CD4-positive, alpha-beta T cell treated with Interferon alpha-2 for 1 hour (primary cell): Measurements from ENCODE around the gene TNPO1.
"Not testable (repeated sequence)": the region's sequence is repeated elsewhere in the genome, so short reads cannot be mapped to it uniquely, and the experiment has no call there.

Experiments used
- DNase-seq, 2 donors: peaks; one replicate each; pipeline ENCODE4 v3.0.0-alpha.2; 2020 to 2022

The TNPO1 gene

GRCh38 chr5:72855821-72856220, 39.4 kb downstream of the TNPO1 start:
- no peak for DNase-seq

DNA sequence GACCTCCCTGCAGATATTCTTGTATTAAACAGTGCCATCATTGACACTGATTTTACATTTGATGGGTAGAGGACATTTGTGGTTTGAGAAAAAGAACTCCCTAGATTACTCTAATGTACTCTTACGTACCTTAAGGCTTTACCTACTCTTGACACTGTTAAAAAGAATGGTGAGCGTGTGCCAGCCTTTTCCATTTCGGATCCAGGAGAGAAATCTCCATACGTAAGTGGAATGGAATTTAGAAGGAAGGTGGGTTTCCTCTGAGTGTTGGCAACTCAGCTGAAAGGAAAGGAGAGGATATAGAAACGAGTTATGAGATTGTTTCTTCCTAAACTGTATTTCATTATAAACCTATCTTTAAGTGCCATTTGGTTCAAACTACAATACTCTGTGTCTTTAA, 40.9 kb downstream of the TNPO1 start:
- DNase-seq = no peak

DNA sequence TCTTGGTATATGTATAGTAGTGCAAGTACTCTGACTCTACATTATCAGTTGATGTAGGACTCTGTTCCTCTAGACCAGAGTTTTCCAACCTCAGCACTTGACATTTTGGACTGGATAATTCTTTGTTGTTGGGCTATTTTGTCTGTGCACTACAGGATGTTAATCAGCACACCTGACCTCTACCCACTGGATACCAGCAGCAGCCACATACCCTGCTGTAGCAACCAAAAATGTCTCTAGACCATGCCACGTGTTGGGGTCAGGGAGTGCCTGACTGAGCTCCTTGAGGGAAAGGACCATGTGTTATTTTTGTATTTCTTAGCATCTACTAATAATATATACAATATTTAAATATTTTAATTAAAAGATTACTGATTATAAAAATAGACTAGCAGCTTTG, 42.7 kb downstream of the TNPO1 start:
- DNase-seq = no peak

DNA sequence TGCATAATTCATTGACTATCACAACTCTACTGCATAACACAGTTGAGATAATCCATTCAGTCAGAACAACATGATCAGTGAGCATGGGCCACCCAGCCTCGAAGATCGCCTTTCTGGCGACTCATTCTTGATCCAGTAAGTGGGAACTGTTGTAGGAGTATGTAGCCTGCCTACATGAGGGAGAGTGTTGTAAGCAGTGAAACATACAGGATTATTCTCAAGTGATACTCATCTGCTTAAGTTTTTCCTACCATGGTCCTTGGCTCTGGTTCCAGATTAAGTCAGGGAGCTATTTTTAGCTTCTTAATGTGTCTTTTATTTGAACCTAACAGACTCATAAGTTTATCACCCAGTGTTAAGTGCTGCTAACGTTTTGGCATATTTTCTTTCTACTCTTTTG, 44.0 kb downstream of the TNPO1 start:
- DNase-seq = no peak

DNA sequence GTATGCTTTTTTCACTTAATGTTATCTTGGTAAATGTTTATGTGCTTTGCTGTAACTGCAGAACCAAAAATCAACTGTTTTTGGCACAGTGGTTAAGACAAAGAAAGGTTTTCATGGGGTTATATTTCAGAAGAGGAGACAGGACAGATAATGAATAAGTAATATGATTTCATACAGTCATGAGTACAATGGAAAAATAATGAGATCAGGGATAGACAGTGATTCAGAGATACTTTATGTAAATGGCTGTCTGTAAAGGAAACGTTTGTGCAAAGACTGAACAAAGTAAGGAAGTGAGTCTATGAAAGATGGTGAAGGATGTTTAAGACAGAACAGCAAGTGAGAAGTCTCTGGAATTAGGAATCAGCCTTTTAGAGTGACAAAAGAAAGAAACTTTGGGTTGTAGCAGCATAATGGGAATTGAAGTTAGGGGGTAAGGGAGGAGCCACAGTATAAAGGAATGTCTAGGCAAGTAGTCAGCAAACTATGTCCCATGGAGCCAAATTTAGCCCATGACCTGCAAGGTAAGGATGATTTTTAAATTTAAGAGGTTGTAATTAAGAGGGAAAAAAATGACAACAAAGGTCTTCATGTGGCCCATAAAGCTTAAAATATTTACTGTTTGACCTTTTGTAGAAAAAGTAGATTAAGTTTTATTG, 55.0 kb downstream of the TNPO1 start:
- no peak for DNase-seq

GRCh38 chr5:72878854-72879253, 62.4 kb downstream of the TNPO1 start:
- no peak for DNase-seq

GRCh38 chr5:72882989-72883388, 66.5 kb downstream of the TNPO1 start:
- no peak for DNase-seq

DNA sequence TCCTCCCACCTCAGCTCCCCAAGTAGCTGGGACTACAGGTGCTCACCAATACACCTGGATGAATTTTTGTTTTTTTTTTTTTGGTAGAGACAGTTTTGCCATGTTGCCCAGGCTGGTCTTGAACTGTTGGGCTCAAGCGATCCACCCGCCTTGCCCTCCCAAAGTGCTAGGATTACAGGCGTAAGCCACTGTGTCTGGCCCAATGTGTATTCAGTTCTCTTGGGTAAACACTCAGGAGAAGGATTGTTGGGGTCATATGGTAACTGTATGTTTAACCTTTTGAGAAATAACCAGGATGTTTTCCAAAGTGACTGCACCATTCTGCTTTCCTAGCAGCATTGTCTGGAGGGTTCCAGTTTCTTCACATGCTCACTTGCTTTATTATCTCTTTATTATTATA, 67.4 kb downstream of the TNPO1 start:
- DNase-seq = no peak

DNA sequence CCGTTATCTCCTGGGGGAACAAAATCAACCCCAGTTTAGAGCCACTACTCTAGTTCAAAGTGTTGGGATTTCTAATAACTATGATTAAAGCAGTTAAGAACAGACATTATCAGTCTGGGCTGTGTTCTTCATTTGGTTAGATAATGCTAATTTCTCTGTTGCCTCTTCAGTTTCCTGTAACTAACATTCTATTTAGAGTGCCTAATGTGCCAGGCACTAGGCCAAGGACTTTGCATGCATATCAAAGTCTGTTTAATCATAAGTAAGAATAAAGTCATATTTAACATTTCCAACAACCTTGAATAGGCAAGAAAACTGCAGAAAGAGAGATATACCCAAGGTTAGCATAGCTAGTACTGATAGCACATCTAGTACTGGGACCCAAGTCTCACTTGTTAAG, 68.4 kb downstream of the TNPO1 start:
- DNase-seq = no peak

DNA sequence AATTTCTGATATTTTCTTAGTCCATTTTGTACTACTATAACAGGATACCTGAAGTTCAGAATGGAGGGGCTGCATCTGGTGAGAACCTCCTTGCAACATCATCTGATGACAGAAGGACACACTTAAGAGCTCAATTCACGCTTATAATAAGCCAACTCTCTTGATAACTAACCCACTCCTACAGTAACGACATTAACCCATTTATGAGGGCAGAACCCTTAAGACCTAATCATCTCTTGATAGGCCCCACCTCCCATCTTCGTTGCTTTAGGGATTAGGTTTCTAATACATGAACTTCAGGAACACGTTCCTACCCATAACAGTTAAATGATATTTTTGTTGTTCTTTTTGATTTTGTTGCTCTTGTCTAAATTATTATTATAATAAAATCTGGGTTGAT, 69.4 kb downstream of the TNPO1 start:
- DNase-seq = no peak

DNA sequence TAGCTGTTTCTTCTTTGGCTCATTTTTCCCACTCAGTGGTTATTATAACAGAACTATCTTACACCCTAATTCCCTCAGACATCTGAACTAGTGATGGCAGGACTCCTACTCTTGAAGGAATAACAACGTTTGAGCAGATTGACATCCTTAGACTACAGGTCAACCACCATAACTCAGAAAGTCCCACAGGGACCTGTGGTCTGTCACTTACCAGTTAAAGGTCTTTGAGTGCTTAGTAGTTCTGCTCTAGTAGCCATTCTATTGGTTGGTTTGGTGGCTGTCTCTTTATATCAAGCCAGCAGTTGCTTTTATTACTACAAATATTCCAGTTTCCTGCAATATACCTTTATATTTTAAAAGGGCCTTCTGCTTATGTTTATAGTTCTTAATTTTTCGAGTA, 72.1 kb downstream of the TNPO1 start:
- no peak for DNase-seq

DNA sequence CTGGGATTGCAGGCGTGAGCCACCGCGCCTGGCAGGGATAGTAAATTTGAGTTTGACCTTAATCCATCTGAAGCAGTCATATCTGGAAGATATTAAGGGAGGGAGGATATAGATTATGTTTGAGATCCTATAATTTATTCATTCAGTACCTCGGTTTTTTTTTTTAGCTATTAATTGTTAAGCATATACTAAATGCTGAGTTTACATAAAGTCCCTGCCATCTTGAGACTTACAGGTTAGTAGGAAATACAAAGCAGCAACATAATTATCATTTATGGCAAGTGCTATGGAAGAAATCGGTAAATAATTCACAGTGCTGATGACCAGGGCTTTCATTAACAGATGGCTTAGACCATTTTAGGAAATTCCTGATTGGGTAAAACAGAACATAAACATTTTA, 72.9 kb downstream of the TNPO1 start:
- DNase-seq = no peak

GRCh38 chr5:72892846-72893245, 76.4 kb downstream of the TNPO1 start:
- DNase-seq = no peak

DNA sequence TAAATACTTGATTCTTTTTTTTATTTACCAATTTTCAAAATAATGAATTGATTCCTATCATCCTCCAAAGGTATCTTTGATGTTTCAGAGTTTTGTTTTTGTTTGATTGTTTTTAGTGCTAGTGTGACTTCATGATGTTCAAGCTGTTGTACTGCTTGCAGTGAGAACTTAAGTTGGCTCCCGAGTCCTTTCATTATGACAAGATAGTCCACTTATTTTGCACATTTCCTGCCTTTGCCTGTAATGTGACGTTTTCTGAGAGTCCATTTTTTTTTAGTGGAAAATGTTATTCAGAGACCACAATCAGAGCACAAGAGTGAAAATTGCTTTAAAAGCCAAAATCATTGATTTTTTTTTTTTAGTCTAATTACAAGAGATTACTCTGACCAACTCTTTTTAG, 79.3 kb downstream of the TNPO1 start:
- no peak for DNase-seq

GRCh38 chr5:72906806-72907205, 90.3 kb downstream of the TNPO1 start:
- no peak for DNase-seq

DNA sequence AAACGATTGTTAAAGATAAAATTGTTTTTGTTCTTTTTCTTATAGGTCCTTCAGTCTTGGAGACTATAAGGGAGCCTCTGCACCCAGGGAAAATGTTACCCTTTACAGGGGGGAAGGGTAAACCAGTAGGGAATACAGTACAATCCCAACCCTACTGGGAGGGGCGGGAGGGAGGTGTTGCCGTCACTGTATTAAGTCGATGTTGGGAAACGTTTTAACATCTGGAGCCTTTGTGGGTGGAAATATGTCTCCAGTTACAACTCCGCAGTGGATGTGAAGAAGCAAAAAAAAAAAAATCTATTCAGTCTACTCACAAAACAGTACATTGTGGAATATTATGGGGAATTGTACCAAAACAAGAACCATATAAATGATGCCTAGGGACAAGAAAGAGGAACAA, 92.2 kb downstream of the TNPO1 start:
- no peak for DNase-seq

GRCh38 chr5:72917371-72917776, 100.9 kb downstream of the TNPO1 start:
- no peak for DNase-seq

GRCh38 chr5:72920690-72921502, 104.4 kb downstream of the TNPO1 start:
- peak in 1 of 2 donors; percentile 8 for DNase-seq

GRCh38 chr5:72921886-72922285, 105.4 kb downstream of the TNPO1 start:
- no peak for DNase-seq

GRCh38 chr5:72922422-72922821, 106.0 kb downstream of the TNPO1 start:
- no peak for DNase-seq

- DNase-seq = no peak
Observed at GRCh38 chr5:72925336-72926010, 109.0 kb downstream of the TNPO1 start.

DNA sequence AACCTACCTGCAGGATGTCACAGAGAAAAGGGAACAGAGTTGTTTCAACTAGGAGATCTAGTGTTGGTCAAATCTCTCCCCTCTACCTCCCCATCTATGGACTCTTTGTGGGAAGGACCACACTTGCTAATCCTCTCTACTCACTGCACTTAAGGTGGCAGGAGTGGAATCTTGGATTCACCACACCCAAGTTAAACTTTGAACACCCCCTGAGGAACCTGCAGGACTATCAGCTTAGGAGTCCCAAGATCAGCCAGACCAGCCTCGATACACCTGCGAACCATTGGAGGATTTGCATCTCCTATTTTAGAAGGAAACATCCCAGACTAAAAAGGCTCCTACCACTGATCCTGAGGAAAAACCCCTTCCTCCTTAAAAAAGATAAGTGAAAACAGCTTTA, 116.2 kb downstream of the TNPO1 start:
- not testable (repeated sequence) for DNase-seq

- DNase-seq = not testable (repeated sequence)
Observed at GRCh38 chr5:72934953-72935725, 118.7 kb downstream of the TNPO1 start.
